Neural progenitor cell (in vitro differentiated cells): ENCODE results near the gene PCDH9. TPM values are rescaled to one million over a fixed set of nuclear protein-coding genes. Genes with fewer than 3 reads are reported as not detected.

Source experiments
- DNase-seq: peaks from one replicate; pipeline ENCODE4 v3.0.0-alpha.2; 2016; ENCODE audit warnings: low spot score
- H2AFZ ChIP-seq: fragments of 200-600 bp; sonication (generic); replicated peaks from 2 replicates; pipeline ENCODE4 v1.6.1; 2016; ENCODE audit warnings: antibody characterized with exemption
- H3F3A ChIP-seq: fragments of 200-600 bp; sonication (generic); 2 replicates; pipeline ENCODE4 v1.6.1; 2016; ENCODE audit warnings: antibody characterized with exemption, low read depth
- H3K27ac ChIP-seq: fragments of 200-600 bp; sonication (generic); 2 replicates; pipeline ENCODE4 v1.5.1; 2016; ENCODE audit warnings: mild to moderate bottlenecking
- H3K27me3 ChIP-seq: fragments of 200-600 bp; sonication (generic); 2 replicates; pipeline ENCODE4 v1.6.1; 2016; ENCODE audit warnings: mild to moderate bottlenecking, moderate library complexity
- H3K36me3 ChIP-seq: fragments of 200-600 bp; sonication (generic); 2 replicates; pipeline ENCODE4 v1.5.1; 2016
- H3K4me1 ChIP-seq: fragments of 200-600 bp; sonication (generic); 2 replicates; pipeline ENCODE4 v1.6.1; 2016; ENCODE audit warnings: mixed run types
- H3K4me2 ChIP-seq: fragments of 200-600 bp; sonication (generic); 2 replicates; pipeline ENCODE4 v1.6.1; 2016
- H3K4me3 ChIP-seq: fragments of 200-600 bp; sonication (generic); 2 replicates; pipeline ENCODE4 v1.5.1; 2016
- H3K79me2 ChIP-seq: fragments of 200-600 bp; sonication (generic); 2 replicates; pipeline ENCODE4 v1.6.1; 2016; ENCODE audit warnings: low read depth
- H3K9ac ChIP-seq: fragments of 200-600 bp; sonication (generic); 2 replicates; pipeline ENCODE4 v1.6.1; 2016
- H3K9me3 ChIP-seq: fragments of 200-600 bp; sonication (generic); 2 replicates; pipeline ENCODE4 v1.5.1; 2016; ENCODE audit warnings: low read depth
- H4K20me1 ChIP-seq: fragments of 200-600 bp; sonication (generic); 2 replicates; pipeline ENCODE4 v1.6.1; 2016; ENCODE audit warnings: low read depth
- H3K27ac Mint-ChIP-seq: 3 replicates; pipeline ENCODE4 v1.8.0; 2021; ENCODE audit warnings: mixed read lengths
- H3K27me3 Mint-ChIP-seq: 2 replicates; pipeline ENCODE4 v1.8.0; 2022; ENCODE audit warnings: low read depth, mild to moderate bottlenecking, inconsistent platforms, moderate library complexity, mixed read lengths; ENCODE audit not compliant: insufficient read depth
- H3K36me3 Mint-ChIP-seq: 3 replicates; pipeline ENCODE4 v1.8.0; 2021; ENCODE audit warnings: mixed read lengths
- H3K4me1 Mint-ChIP-seq: 3 replicates; pipeline ENCODE4 v1.8.0; 2021; ENCODE audit warnings: mixed read lengths
- H3K4me3 Mint-ChIP-seq: 3 replicates; pipeline ENCODE4 v1.8.0; 2021; ENCODE audit warnings: mild to moderate bottlenecking, moderate library complexity, mixed read lengths
- H3K9me3 Mint-ChIP-seq: 3 replicates; pipeline ENCODE4 v1.8.0; 2020; ENCODE audit warnings: mixed read lengths
- CTCF ChIP-seq: fragments of 200-600 bp; sonication (generic); IDR thresholded peaks from 2 replicates; pipeline ENCODE4 v1.5.1; 2017; ENCODE audit warnings: antibody characterized with exemption, mild to moderate bottlenecking
- EZH2 ChIP-seq: fragments of 200-600 bp; sonication (generic); IDR thresholded peaks from 2 replicates; pipeline ENCODE4 v1.6.1; 2017; ENCODE audit warnings: antibody characterized with exemption, mild to moderate bottlenecking, moderate library complexity
- EZH2phosphoT487 ChIP-seq: fragments of 200-600 bp; sonication (generic); IDR thresholded peaks from 2 replicates; pipeline ENCODE4 v1.6.1; 2017; ENCODE audit warnings: antibody characterized with exemption
- total RNA-seq: library from RNA; depleted of rRNA; stranded (reverse); fragments of >200 nt; gene quantifications from 2 replicates; pipeline ENCODE4 v1.2.3, GENCODE V29; 2015; ENCODE audit warnings: low replicate concordance

PCDH9 gene
- total RNA-seq, 1 donor from 2014 or later: 0.24 TPM

GRCh38 chr13:66427458-66427861, 802.7 kb downstream of the PCDH9 start:
- DNase-seq: no peak
- Histone ChIP-seq H3K79me2 (no peaks in the 10 kb centered on the region), H3F3A (no peaks in the 10 kb centered on the region), H3K9me3 (no peaks in the 10 kb centered on the region), H4K20me1 (no peaks in the 10 kb centered on the region), H2AFZ (no peak overlapping the region), H3K4me3 (no peak overlapping the region), H3K36me3 (no peaks in the 10 kb centered on the region), H3K4me1 (no peaks in the 10 kb centered on the region), H3K4me2 (no peak overlapping the region), H3K27me3 (no peaks in the 10 kb centered on the region), H3K27ac (no peak overlapping the region), H3K9ac (no peak overlapping the region)
- Mint-ChIP-seq H3K27ac (no peak overlapping the region), H3K4me1 (no peaks in the 10 kb centered on the region), H3K4me3 (no peak overlapping the region), H3K9me3 (no peaks in the 10 kb centered on the region), H3K27me3 (peaks cover 2% of the 10 kb centered on the region), H3K36me3 (no peaks in the 10 kb centered on the region)
- no peak for TF ChIP-seq CTCF
- no peak for TF ChIP-seq EZH2
- no peak for TF ChIP-seq EZH2phosphoT487

- H3K4me3 ChIP-seq: no peak overlapping the region
- peaks cover 2% of the 10 kb centered on the region for H3K36me3 Mint-ChIP-seq
- H3K4me2 ChIP-seq: no peak overlapping the region
- peaks cover 2% of the 10 kb centered on the region for H3K27me3 Mint-ChIP-seq
- H3K9me3 Mint-ChIP-seq: peaks cover 15% of the 10 kb centered on the region
- H2AFZ ChIP-seq: no peak overlapping the region
- H3K36me3 ChIP-seq: no peaks in the 10 kb centered on the region
- TF ChIP-seq EZH2phosphoT487 (no peak), EZH2 (no peak), CTCF (no peak)
- H3K4me1 ChIP-seq: no peaks in the 10 kb centered on the region
- DNase-seq: no peak
- no peak overlapping the region for H3K4me3 Mint-ChIP-seq
- no peaks in the 10 kb centered on the region for H3F3A ChIP-seq
- no peak overlapping the region for H3K27ac Mint-ChIP-seq
- H3K27me3 ChIP-seq: no peaks in the 10 kb centered on the region
- no peaks in the 10 kb centered on the region for H3K9me3 ChIP-seq
- no peaks in the 10 kb centered on the region for H3K4me1 Mint-ChIP-seq
- H3K27ac ChIP-seq: no peak overlapping the region
- no peak overlapping the region for H3K9ac ChIP-seq
- no peaks in the 10 kb centered on the region for H4K20me1 ChIP-seq
- no peaks in the 10 kb centered on the region for H3K79me2 ChIP-seq
Observed at GRCh38 chr13:66425741-66426140, 804.4 kb downstream of the PCDH9 start.

- H4K20me1 ChIP-seq: no peaks in the 10 kb centered on the region
- H3K4me1 ChIP-seq: no peaks in the 10 kb centered on the region
- TF ChIP-seq EZH2phosphoT487: no peak
- H3K27ac ChIP-seq: no peak overlapping the region
- no peak overlapping the region for H3K4me2 ChIP-seq
- H3K79me2 ChIP-seq: no peaks in the 10 kb centered on the region
- H3K27ac Mint-ChIP-seq: no peak overlapping the region
- no peak overlapping the region for H3K9ac ChIP-seq
- no peaks in the 10 kb centered on the region for H3K27me3 ChIP-seq
- no peaks in the 10 kb centered on the region for H3K9me3 ChIP-seq
- H3K36me3 Mint-ChIP-seq: peaks cover 2% of the 10 kb centered on the region
- no peak for DNase-seq
- peaks cover 18% of the 10 kb centered on the region for H3K9me3 Mint-ChIP-seq
- H2AFZ ChIP-seq: no peak overlapping the region
- peaks cover 2% of the 10 kb centered on the region for H3K27me3 Mint-ChIP-seq
- no peaks in the 10 kb centered on the region for H3K4me1 Mint-ChIP-seq
- no peaks in the 10 kb centered on the region for H3F3A ChIP-seq
- no peaks in the 10 kb centered on the region for H3K36me3 ChIP-seq
- H3K4me3 ChIP-seq: no peak overlapping the region
- H3K4me3 Mint-ChIP-seq: no peak overlapping the region
Observed at GRCh38 chr13:66424422-66424821, 805.7 kb downstream of the PCDH9 start.

- Histone ChIP-seq H4K20me1 (no peaks in the 10 kb centered on the region), H3K4me3 (no peak overlapping the region), H3K27ac (no peak overlapping the region), H3K4me2 (no peak overlapping the region), H3K4me1 (no peaks in the 10 kb centered on the region), H3K9me3 (no peaks in the 10 kb centered on the region), H2AFZ (no peak overlapping the region), H3K9ac (no peak overlapping the region), H3K27me3 (no peaks in the 10 kb centered on the region), H3K36me3 (no peaks in the 10 kb centered on the region), H3K79me2 (no peaks in the 10 kb centered on the region), H3F3A (no peaks in the 10 kb centered on the region)
- Mint-ChIP-seq H3K9me3 (peaks cover 6% of the 10 kb centered on the region), H3K4me1 (no peaks in the 10 kb centered on the region), H3K36me3 (no peaks in the 10 kb centered on the region), H3K27me3 (no peaks in the 10 kb centered on the region), H3K4me3 (no peak overlapping the region), H3K27ac (no peak overlapping the region)
- DNase-seq: no peak
- TF ChIP-seq EZH2: no peak
- no peak for TF ChIP-seq EZH2phosphoT487
- no peak for TF ChIP-seq CTCF
Observed at GRCh38 chr13:66415444-66415843, 814.7 kb downstream of the PCDH9 start.
